Measurements from ENCODE around the gene ATAD3A. TPM values are rescaled to one million over a fixed set of nuclear protein-coding genes. Genes with fewer than 3 reads are reported as not detected.
A peak's percentile ranks its signal among the peaks of the same experiment; 100 is the strongest.

The ATAD3A gene
- total RNA-seq, 1 donor from 2014 or later, result 51.5 TPM

- TF ChIP-seq CTCF (IDR thresholded peaks at IDR 0.05; ENCODE audit: insufficient read depth, low read length, poor library complexity, severe bottlenecking), result no peak
- H3K4me3 ChIP-seq (ENCODE audit: low read depth, low read length), result peak within 1 kb of the TSS; percentile 49
- DNase-seq (ENCODE audit: low read depth), result no peak
- H3K27me3 ChIP-seq (ENCODE audit: control insufficient read depth, insufficient read depth, low read length), result no peaks in the 10 kb centered on the region
- no peaks in the 10 kb centered on the region for H3K36me3 ChIP-seq (ENCODE audit: control insufficient read depth, insufficient read depth, low read length)
Observed at GRCh38 chr1:1540090-1540817, 28.3 kb downstream of the ATAD3A start, which contains the start of gene TMEM240. Gene TMEM240, minus strand, starts transcription at chr1:1540624. Its CDS starts 278 bp downstream, at chr1:1540346.

GRCh38 chr1:1540818-1541628, 29.1 kb downstream of the ATAD3A start:
- no peaks in the 10 kb centered on the region for H3K36me3 ChIP-seq (ENCODE audit: control insufficient read depth, insufficient read depth, low read length)
- H3K4me3 ChIP-seq (ENCODE audit: low read depth, low read length), result peak overlapping the region; percentile 49
- TF ChIP-seq CTCF (IDR thresholded peaks at IDR 0.05; ENCODE audit: insufficient read depth, low read length, poor library complexity, severe bottlenecking), result no peak
- H3K27me3 ChIP-seq (ENCODE audit: control insufficient read depth, insufficient read depth, low read length), result no peaks in the 10 kb centered on the region
- no peak for DNase-seq (ENCODE audit: low read depth)

GRCh38 chr1:1541956-1542765, 30.2 kb downstream of the ATAD3A start:
- Histone ChIP-seq H3K36me3 (ENCODE audit: control insufficient read depth, insufficient read depth, low read length) (no peaks in the 10 kb centered on the region), H3K27me3 (ENCODE audit: control insufficient read depth, insufficient read depth, low read length) (no peaks in the 10 kb centered on the region), H3K4me3 (ENCODE audit: low read depth, low read length) (no peak overlapping the region)
- no peak for DNase-seq (ENCODE audit: low read depth)
- TF ChIP-seq CTCF (IDR thresholded peaks at IDR 0.05; ENCODE audit: insufficient read depth, low read length, poor library complexity, severe bottlenecking), result no peak

GRCh38 chr1:1542766-1543705, 31.1 kb downstream of the ATAD3A start:
- TF ChIP-seq CTCF (IDR thresholded peaks at IDR 0.05; ENCODE audit: insufficient read depth, low read length, poor library complexity, severe bottlenecking), result no peak
- no peaks in the 10 kb centered on the region for H3K27me3 ChIP-seq (ENCODE audit: control insufficient read depth, insufficient read depth, low read length)
- H3K4me3 ChIP-seq (ENCODE audit: low read depth, low read length), result no peak overlapping the region
- DNase-seq (ENCODE audit: low read depth), result no peak
- H3K36me3 ChIP-seq (ENCODE audit: control insufficient read depth, insufficient read depth, low read length), result no peaks in the 10 kb centered on the region

GRCh38 chr1:1543706-1544099, 31.7 kb downstream of the ATAD3A start:
- no peak for TF ChIP-seq CTCF (IDR thresholded peaks at IDR 0.05; ENCODE audit: insufficient read depth, low read length, poor library complexity, severe bottlenecking)
- no peak for DNase-seq (ENCODE audit: low read depth)
- no peak overlapping the region for H3K4me3 ChIP-seq (ENCODE audit: low read depth, low read length)
- no peaks in the 10 kb centered on the region for H3K36me3 ChIP-seq (ENCODE audit: control insufficient read depth, insufficient read depth, low read length)
- no peaks in the 10 kb centered on the region for H3K27me3 ChIP-seq (ENCODE audit: control insufficient read depth, insufficient read depth, low read length)

All from kidney epithelial cell (primary cell).